Measurements from ENCODE around the gene B3GNT3. TPM values are rescaled to one million over a fixed set of nuclear protein-coding genes. Genes with fewer than 3 reads are reported as not detected.

B3GNT3 gene
- total RNA-seq, 3 donors from 2014 or later: 0.32 to 6.9 (median 2.0) TPM

DNA sequence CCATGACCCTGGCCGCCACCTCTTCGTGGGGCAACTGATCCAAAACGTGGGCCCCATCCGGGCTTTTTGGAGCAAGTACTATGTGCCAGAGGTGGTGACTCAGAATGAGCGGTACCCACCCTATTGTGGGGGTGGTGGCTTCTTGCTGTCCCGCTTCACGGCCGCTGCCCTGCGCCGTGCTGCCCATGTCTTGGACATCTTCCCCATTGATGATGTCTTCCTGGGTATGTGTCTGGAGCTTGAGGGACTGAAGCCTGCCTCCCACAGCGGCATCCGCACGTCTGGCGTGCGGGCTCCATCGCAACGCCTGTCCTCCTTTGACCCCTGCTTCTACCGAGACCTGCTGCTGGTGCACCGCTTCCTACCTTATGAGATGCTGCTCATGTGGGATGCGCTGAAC, 16.7 kb downstream of the B3GNT3 start:
- no peaks in the 10 kb centered on the region for H3K9me3 ChIP-seq
- no peak overlapping the region for H3K27ac ChIP-seq
- TF ChIP-seq POLR2AphosphoS5 (IDR thresholded peaks at IDR 0.05) (no peak), POLR2A (IDR thresholded peaks at IDR 0.05) (no peak)
- TF ChIP-seq, protein P1, sequence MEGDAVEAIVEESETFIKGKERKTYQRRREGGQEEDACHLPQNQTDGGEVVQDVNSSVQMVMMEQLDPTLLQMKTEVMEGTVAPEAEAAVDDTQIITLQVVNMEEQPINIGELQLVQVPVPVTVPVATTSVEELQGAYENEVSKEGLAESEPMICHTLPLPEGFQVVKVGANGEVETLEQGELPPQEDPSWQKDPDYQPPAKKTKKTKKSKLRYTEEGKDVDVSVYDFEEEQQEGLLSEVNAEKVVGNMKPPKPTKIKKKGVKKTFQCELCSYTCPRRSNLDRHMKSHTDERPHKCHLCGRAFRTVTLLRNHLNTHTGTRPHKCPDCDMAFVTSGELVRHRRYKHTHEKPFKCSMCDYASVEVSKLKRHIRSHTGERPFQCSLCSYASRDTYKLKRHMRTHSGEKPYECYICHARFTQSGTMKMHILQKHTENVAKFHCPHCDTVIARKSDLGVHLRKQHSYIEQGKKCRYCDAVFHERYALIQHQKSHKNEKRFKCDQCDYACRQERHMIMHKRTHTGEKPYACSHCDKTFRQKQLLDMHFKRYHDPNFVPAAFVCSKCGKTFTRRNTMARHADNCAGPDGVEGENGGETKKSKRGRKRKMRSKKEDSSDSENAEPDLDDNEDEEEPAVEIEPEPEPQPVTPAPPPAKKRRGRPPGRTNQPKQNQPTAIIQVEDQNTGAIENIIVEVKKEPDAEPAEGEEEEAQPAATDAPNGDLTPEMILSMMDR (IDR thresholded peaks at IDR 0.05): no peak
- no peaks in the 10 kb centered on the region for H3K36me3 ChIP-seq
- H3K4me3 ChIP-seq: no peak overlapping the region
- no peaks in the 10 kb centered on the region for H3K4me1 ChIP-seq
- H3K27me3 ChIP-seq: no peaks in the 10 kb centered on the region
- intact Hi-C loops (cut with DNase I; ENCODE audit: low total_unique reads): no loop called here
- DNase-seq (ENCODE audit: low spot score in 2 of 2): no peak

DNA sequence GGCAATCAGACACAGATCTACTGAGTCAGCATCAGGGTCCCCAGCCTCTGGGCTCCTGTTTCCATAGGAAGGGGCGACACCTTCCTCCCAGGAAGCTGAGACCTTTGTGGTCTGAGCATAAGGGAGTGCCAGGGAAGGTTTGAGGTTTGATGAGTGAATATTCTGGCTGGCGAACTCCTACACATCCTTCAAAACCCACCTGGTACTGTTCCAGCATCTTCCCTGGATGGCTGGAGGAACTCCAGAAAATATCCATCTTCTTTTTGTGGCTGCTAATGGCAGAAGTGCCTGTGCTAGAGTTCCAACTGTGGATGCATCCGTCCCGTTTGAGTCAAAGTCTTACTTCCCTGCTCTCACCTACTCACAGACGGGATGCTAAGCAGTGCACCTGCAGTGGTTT, 17.2 kb downstream of the B3GNT3 start:
- Histone ChIP-seq H3K4me3 (no peak overlapping the region), H3K27ac (no peak overlapping the region), H3K4me1 (no peaks in the 10 kb centered on the region), H3K27me3 (no peaks in the 10 kb centered on the region), H3K36me3 (no peaks in the 10 kb centered on the region), H3K9me3 (no peaks in the 10 kb centered on the region)
- TF ChIP-seq, protein P1 (IDR thresholded peaks at IDR 0.05): no peak
- TF ChIP-seq POLR2AphosphoS5 (IDR thresholded peaks at IDR 0.05) (no peak), POLR2A (IDR thresholded peaks at IDR 0.05) (no peak)
- DNase-seq (ENCODE audit: low spot score in 2 of 2): no peak
- intact Hi-C loops (cut with DNase I; ENCODE audit: low total_unique reads): no loop called here

DNA sequence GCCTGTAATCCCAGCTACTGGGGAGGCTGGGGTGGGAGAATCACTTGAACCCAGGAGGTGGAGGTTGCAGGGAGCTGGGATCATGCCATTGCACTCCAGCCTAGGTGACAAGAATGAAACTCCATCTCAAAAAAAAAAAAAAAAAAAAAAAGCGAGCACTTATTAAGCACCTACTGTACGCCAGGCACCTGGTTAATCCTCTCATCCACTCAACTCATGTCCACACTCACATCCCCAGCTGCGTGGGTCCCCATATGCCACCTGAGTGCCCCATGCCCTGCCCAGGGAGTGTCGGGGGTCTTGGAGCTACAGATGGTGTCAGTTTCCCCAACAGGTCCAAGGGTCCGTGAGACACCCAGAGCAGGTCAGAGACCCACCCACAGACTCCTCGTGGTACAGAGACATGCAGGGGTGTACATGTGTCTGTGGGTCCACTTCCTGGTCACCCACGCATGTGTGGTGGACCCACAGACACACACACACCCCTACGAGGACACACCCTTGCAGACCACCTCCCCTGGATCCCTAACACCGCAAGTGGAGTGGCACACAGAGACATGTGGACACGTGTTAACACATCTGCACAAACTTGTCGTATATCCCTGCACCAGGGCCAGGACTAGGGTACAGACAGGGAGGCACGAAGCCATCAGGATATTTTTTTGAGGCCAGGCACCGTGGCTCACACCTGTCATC, 22.9 kb downstream of the B3GNT3 start:
- H3K4me1 ChIP-seq: no peaks in the 10 kb centered on the region
- no peak overlapping the region for H3K4me3 ChIP-seq
- no peak overlapping the region for H3K27ac ChIP-seq
- intact Hi-C loops (cut with DNase I; ENCODE audit: low total_unique reads): no loop called here
- no peaks in the 10 kb centered on the region for H3K36me3 ChIP-seq
- DNase-seq (ENCODE audit: low spot score in 2 of 2): no peak
- no peaks in the 10 kb centered on the region for H3K27me3 ChIP-seq
- TF ChIP-seq POLR2AphosphoS5 (IDR thresholded peaks at IDR 0.05) (no peak), POLR2A (IDR thresholded peaks at IDR 0.05) (no peak)
- TF ChIP-seq, protein P1 (IDR thresholded peaks at IDR 0.05): no peak
- no peaks in the 10 kb centered on the region for H3K9me3 ChIP-seq

DNA sequence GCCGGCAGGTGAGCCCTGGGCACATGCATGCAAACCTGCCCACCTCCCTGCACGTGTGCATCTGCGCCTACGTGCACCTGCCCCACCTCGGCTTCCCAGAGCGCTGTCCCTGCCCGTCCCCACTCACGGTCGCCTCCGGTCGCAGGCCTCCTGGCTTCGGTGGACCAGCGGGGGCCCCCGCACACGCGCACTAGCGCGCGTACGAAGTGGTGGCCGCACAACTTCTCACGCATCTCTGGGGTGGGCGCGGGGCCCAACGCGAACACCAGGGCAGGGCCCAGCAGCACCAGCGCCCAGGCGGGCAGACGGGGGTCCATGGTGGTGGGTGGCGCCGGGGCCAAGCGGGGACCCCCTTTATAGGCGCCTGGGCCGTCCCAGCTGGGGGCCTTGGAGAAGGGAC, 26.3 kb downstream of the B3GNT3 start, which contains the start of gene INSL3:
Gene INSL3 (minus strand): TSS at position 330 of the 400 bp plus-strand sequence. CDS start 13 bp downstream, at position 317.
- DNase-seq (ENCODE audit: low spot score in 2 of 2): no peak
- TF ChIP-seq POLR2AphosphoS5 (IDR thresholded peaks at IDR 0.05): no peak
- TF ChIP-seq, protein P1 (IDR thresholded peaks at IDR 0.05): no peak
- no peak for TF ChIP-seq POLR2A (IDR thresholded peaks at IDR 0.05)
- intact Hi-C loops (cut with DNase I; ENCODE audit: low total_unique reads): no loop called here
- Histone ChIP-seq H3K27me3 (no peaks in the 10 kb centered on the region), H3K4me1 (no peaks in the 10 kb centered on the region), H3K27ac (no peak within 1 kb of the TSS), H3K4me3 (no peak within 1 kb of the TSS), H3K36me3 (no peaks in the 10 kb centered on the region), H3K9me3 (no peaks in the 10 kb centered on the region)

DNA sequence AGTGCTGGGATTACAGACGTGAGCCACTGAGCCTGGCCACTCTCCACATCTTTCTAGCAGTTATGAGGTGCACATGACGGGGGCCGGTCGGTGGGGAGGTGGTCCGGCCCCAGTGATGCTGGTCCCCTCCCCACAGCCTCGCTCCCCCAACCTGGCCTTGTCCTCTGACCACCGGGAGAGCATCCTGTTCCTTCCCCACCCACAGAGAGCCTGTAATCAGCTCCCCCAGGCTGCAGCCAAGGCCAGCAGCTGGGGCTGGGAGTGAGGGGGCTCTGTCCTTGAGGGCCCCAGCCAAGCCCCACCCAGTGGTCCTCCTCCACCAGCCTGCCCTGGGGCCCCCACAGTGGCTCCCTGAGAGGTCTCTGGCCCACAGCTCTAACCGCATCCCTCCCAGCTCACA, 29.4 kb downstream of the B3GNT3 start:
- no peak for DNase-seq (ENCODE audit: low spot score in 2 of 2)
- H3K9me3 ChIP-seq: no peaks in the 10 kb centered on the region
- no peak overlapping the region for H3K4me3 ChIP-seq
- H3K27me3 ChIP-seq: no peaks in the 10 kb centered on the region
- no peaks in the 10 kb centered on the region for H3K4me1 ChIP-seq
- H3K27ac ChIP-seq: no peak overlapping the region
- H3K36me3 ChIP-seq: no peaks in the 10 kb centered on the region
- intact Hi-C loops (cut with DNase I; ENCODE audit: low total_unique reads): no loop called here
- TF ChIP-seq POLR2AphosphoS5 (IDR thresholded peaks at IDR 0.05): no peak
- TF ChIP-seq, protein P1 (IDR thresholded peaks at IDR 0.05): no peak
- no peak for TF ChIP-seq POLR2A (IDR thresholded peaks at IDR 0.05)
